GM12864 (cell line): ENCODE data around the gene SAP30BP.

Experiments used
- DNase-seq: peaks from one replicate; pipeline ENCODE4 v3.0.0-alpha.2; 2011; ENCODE audit warnings: low read depth
- H3K4me3 ChIP-seq: 2 replicates; pipeline ENCODE4 v1.5.1; 2011; ENCODE audit warnings: mild to moderate bottlenecking, low read depth, low read length, control low read depth
- TF ChIP-seq, protein P1 (sequence below): IDR thresholded peaks from 2 replicates; pipeline ENCODE4 v1.5.1; 2011; ENCODE audit warnings: low read depth, mild to moderate bottlenecking, moderate library complexity, low read length, control low read depth, inconsistent platforms; ENCODE audit errors: missing control alignments

The SAP30BP gene

DNA sequence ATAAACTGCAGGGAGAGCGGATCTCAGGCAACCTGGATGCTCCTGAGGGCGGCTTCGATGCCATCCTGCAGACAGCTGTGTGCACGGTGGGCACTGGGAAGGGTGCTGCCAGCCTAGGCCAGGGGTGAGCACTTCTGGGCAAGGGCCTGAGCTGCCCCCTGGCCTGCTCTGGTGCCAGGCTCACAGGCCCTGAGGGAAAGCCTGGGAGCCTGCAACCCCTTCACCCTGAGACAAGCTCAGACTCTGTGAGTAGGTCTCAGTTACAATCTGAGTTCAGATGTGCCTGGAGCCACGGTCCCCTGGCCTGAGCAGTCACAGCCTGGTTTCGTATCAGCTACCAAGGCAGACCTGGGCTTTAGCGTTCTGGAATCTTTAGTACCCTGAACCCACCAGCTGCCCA is 62.2 kb downstream of the SAP30BP start:
- no peak for DNase-seq
- no peak overlapping the region for H3K4me3 ChIP-seq

DNA sequence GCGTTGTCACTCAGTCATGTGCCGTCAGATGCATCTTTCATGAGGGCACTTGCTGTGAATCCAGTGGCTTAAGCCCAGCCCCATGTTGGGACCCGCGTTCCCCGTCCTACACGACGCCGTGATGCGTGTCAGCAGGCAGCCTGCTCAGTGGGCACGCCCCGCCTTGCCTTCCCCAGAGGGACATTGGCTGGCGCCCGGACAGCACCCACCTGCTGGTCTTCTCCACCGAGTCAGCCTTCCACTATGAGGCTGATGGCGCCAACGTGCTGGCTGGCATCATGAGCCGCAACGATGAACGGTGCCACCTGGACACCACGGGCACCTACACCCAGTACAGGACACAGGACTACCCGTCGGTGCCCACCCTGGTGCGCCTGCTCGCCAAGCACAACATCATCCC is 62.9 kb downstream of the SAP30BP start:
- DNase-seq = no peak
- TF ChIP-seq, protein P1, sequence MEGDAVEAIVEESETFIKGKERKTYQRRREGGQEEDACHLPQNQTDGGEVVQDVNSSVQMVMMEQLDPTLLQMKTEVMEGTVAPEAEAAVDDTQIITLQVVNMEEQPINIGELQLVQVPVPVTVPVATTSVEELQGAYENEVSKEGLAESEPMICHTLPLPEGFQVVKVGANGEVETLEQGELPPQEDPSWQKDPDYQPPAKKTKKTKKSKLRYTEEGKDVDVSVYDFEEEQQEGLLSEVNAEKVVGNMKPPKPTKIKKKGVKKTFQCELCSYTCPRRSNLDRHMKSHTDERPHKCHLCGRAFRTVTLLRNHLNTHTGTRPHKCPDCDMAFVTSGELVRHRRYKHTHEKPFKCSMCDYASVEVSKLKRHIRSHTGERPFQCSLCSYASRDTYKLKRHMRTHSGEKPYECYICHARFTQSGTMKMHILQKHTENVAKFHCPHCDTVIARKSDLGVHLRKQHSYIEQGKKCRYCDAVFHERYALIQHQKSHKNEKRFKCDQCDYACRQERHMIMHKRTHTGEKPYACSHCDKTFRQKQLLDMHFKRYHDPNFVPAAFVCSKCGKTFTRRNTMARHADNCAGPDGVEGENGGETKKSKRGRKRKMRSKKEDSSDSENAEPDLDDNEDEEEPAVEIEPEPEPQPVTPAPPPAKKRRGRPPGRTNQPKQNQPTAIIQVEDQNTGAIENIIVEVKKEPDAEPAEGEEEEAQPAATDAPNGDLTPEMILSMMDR = no peak
- no peak overlapping the region for H3K4me3 ChIP-seq

More for the DNA sequence above, 62.2 kb downstream of the SAP30BP start:
- TF ChIP-seq, protein P1 = no peak

DNA sequence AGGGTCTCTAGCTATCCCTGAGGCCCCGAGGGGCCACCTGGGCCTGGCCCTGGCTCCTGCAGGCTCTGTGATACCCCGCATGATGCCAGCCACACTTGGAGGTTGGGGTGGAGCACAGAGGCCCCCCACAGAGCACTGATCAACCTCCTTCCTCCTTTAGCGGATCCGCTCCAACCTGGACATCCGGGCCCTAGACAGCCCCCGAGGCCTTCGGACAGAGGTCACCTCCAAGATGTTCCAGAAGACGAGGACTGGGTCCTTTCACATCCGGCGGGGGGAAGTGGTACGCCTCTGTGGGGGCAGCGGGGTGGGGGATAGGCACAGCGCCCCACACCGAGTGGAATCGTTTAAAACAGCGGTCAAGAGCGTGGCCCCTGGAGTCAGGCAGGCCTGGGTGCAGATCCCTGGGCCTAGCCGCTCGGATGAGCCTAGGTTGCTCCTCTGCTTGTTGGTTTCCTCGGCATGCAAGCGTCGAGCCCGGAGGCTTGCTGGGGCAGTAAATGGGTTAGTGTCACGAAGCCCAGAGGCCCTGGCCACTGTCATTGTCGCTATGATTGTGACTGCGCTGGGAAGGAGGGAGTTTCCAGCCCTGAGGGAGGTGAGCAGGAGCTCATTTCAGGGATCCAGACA is 64.1 kb downstream of the SAP30BP start:
- no peak for DNase-seq
- H3K4me3 ChIP-seq = no peak overlapping the region
- TF ChIP-seq, protein P1 = no peak

DNA sequence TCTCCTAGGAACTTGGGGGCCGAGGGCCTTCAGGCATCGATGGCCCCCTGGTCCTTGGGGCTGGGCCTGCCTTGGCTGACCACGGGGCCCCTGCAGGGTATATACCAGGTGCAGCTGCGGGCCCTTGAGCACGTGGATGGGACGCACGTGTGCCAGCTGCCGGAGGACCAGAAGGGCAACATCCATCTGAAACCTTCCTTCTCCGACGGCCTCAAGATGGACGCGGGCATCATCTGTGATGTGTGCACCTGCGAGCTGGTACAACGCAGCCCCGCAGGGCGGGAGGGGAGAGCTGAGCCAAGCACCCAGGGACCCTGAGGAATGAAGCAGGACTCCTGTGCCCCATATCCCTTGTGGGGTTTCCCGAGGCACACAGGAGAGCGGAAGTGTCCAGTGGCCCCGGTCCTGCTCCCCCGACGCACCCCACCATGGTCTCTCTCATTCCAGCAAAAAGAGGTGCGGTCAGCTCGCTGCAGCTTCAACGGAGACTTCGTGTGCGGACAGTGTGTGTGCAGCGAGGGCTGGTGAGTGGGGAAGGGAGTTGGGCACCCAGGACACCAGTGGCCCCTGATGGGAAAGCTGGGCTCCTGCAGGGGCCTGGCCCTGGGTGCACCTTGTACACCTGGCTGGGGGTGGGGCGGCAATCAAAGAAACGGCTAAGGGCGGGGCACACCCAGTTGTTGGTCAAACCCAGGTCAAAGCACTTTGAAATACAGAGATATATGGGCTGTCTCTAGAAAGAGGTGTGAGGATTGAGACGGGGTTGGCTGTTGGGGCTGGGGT is 64.8 kb downstream of the SAP30BP start:
- TF ChIP-seq, protein P1 = no peak

DNA sequence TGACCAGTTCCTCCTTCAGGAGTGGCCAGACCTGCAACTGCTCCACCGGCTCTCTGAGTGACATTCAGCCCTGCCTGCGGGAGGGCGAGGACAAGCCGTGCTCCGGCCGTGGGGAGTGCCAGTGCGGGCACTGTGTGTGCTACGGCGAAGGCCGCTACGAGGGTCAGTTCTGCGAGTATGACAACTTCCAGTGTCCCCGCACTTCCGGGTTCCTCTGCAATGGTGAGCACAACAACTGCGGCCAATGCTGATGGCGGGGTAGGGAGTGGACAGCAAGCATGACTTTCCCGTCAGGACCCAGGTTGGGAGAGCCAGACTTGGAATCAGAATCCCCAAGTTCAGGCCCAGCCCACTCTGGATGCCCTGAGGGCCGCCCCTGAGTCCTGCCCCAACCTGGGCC is 66.3 kb downstream of the SAP30BP start:
- DNase-seq = no peak
- TF ChIP-seq, protein P1 = no peak
- H3K4me3 ChIP-seq = no peak overlapping the region

More for the DNA sequence above, 64.8 kb downstream of the SAP30BP start:
- no peak overlapping the region for H3K4me3 ChIP-seq
- no peak for DNase-seq

DNA sequence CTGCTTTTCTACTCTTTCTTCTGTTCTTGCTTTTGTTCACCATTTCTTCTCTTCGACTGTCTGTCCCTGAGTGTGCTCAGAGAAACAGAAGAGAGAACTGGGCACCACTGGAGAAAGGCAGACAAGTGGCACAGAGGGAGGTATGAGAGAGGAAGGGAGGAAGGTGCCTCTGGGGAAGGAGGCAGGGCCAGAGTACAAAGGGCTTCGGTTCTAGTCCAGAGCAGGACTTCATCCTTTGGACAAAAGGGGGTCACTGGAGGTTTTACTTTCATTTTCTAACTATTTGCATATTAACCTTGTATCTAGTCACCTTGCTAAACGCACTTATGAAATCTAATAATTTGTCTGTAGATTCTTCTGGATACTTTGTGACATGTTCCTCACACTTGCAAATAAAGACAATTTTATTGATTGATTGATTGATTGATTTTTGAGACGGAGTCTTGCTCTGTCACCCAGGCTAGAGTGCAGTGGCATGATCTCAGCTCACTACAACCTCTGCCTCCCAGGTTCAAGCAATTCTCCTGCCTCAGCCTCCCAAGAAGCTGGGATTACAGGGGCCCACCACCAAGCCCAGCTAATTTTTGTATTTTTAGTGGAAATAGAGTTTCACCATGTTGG is 67.6 kb downstream of the SAP30BP start:
- TF ChIP-seq, protein P1 = no peak
- H3K4me3 ChIP-seq = no peak overlapping the region
- no peak for DNase-seq
